ENCODE measurements around the gene SGSH. TPM values are rescaled to one million over a fixed set of nuclear protein-coding genes. Genes with fewer than 3 reads are reported as not detected.
A peak's percentile ranks its signal among the peaks of the same experiment; 100 is the strongest.

The SGSH gene
- total RNA-seq, 1 donor from 2014 or later, result 43.9 TPM

DNA sequence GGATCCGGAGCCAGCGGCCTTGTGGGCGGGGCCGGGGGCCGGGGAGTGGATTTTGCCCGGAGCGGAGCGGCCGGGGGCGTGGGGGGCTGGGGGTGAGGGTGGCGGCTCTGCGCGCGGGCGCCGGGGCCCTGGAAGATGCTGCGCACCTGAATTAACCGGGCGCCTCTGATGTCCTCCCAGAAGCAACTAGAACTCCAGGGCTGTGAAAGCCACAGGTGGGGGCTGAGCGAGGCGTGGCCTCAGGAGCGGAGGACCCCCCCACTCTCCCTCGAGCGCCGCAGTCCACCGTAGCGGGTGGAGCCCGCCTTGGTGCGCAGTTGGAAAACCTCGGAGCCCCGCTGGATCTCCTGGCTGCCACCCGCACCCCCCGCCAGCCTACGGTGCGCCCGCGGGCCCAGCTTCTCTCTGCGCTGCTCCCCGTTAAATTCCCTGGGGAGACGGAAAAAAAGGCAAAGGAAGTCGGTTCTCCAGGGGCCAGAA, 643 bp upstream of the SGSH start:
- Mint-ChIP-seq H3K4me3 (ENCODE audit: low read depth) (peak overlapping the region; percentile 84), H3K27me3 (no peaks in the 10 kb centered on the region), H3K27ac (no peak overlapping the region), H3K36me3 (ENCODE audit: insufficient read depth) (peaks cover 9% of the 10 kb centered on the region), H3K9me3 (ENCODE audit: low read depth) (no peaks in the 10 kb centered on the region), H3K4me1 (ENCODE audit: low read depth) (peaks cover 8% of the 10 kb centered on the region)
- DNase-seq (ENCODE audit: low spot score, unreplicated experiment), result no peak
- no peak for TF ChIP-seq CTCF (IDR thresholded peaks at IDR 0.05; ENCODE audit: unreplicated experiment)

DNA sequence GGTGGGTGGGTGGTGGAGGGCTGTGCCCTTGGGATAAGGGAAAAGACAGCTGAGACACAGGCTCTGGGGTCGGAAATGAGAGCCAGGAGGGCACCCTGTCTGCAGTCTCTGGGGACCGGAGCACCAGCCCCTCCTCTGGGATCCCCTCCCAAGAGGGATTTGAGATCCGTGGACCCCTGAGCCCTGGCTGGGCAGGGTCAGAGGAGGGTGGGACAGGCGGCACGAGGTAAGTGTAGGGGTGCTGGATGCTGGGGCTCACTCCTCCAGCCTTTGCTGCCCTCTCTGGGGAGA, 425 bp downstream of the SGSH start:
- peak overlapping the region; percentile 90 for H3K4me3 Mint-ChIP-seq (ENCODE audit: low read depth)
- H3K27me3 Mint-ChIP-seq, result no peaks in the 10 kb centered on the region
- DNase-seq (ENCODE audit: low spot score, unreplicated experiment), result no peak
- H3K4me1 Mint-ChIP-seq (ENCODE audit: low read depth), result peaks cover 8% of the 10 kb centered on the region
- H3K36me3 Mint-ChIP-seq (ENCODE audit: insufficient read depth), result peaks cover 9% of the 10 kb centered on the region
- peak overlapping the region; percentile 91 for H3K27ac Mint-ChIP-seq
- H3K9me3 Mint-ChIP-seq (ENCODE audit: low read depth), result no peaks in the 10 kb centered on the region
- no peak for TF ChIP-seq CTCF (IDR thresholded peaks at IDR 0.05; ENCODE audit: unreplicated experiment)

DNA sequence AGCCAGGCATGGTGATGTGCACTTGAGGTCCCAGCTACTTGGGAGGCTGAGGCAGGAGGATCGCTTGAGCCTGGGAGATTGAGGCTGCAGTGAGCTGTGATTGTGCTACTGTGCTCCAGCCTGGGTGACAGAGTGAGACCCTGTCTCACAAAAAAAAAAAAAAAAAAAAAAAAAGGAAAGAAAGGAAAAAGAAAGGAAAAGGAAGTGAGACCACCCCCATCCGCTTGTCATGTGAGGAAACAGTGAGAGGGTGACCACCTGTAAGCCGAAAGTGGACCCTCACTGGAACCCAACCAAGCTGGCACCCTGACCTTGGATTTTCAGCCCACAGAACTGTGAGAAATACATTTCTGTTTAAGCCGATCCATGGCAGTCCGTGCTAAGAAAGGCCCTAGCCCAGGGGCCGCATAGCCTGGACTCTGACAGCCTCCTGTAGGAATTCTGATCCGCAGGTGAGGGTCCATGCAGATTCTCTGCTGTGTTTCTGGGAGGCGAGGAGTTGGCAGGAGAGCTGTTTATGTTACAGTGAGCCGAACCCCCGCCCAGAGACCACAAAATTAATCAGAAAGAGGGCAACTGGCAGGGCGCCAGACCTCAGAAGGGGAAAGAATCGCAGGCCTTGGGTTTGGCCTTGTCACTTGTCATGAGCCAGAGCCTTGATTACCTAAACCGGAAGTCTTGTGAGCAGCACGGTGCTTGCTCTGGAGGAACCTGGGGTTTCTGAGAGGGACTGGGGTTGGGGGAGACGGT, 945 bp downstream of the SGSH start:
- Mint-ChIP-seq H3K9me3 (ENCODE audit: low read depth) (no peaks in the 10 kb centered on the region), H3K4me1 (ENCODE audit: low read depth) (peaks cover 8% of the 10 kb centered on the region), H3K27ac (peak overlapping the region; percentile 91), H3K4me3 (ENCODE audit: low read depth) (peak overlapping the region; percentile 90), H3K36me3 (ENCODE audit: insufficient read depth) (peaks cover 8% of the 10 kb centered on the region), H3K27me3 (no peaks in the 10 kb centered on the region)
- TF ChIP-seq CTCF (IDR thresholded peaks at IDR 0.05; ENCODE audit: unreplicated experiment), result no peak
- DNase-seq (ENCODE audit: low spot score, unreplicated experiment), result no peak

- Mint-ChIP-seq H3K27ac (no peak overlapping the region), H3K4me3 (ENCODE audit: low read depth) (peak overlapping the region; percentile 90), H3K4me1 (ENCODE audit: low read depth) (peaks cover 6% of the 10 kb centered on the region), H3K27me3 (no peaks in the 10 kb centered on the region), H3K9me3 (ENCODE audit: low read depth) (no peaks in the 10 kb centered on the region), H3K36me3 (ENCODE audit: insufficient read depth) (peaks cover 5% of the 10 kb centered on the region)
- no peak for TF ChIP-seq CTCF (IDR thresholded peaks at IDR 0.05; ENCODE audit: unreplicated experiment)
- no peak for DNase-seq (ENCODE audit: low spot score, unreplicated experiment)
These were observed 1.7 kb downstream of the SGSH start for GRCh38 chr17:80218391-80218790.

- H3K4me3 Mint-ChIP-seq (ENCODE audit: low read depth), result no peak overlapping the region
- no peaks in the 10 kb centered on the region for H3K27me3 Mint-ChIP-seq
- peaks cover 6% of the 10 kb centered on the region for H3K4me1 Mint-ChIP-seq (ENCODE audit: low read depth)
- no peak for TF ChIP-seq CTCF (IDR thresholded peaks at IDR 0.05; ENCODE audit: unreplicated experiment)
- peaks cover 5% of the 10 kb centered on the region for H3K36me3 Mint-ChIP-seq (ENCODE audit: insufficient read depth)
- no peaks in the 10 kb centered on the region for H3K9me3 Mint-ChIP-seq (ENCODE audit: low read depth)
- no peak for DNase-seq (ENCODE audit: low spot score, unreplicated experiment)
- no peak overlapping the region for H3K27ac Mint-ChIP-seq
These were observed 2.3 kb downstream of the SGSH start for GRCh38 chr17:80217703-80218362.

Data from progenitor cell of endocrine pancreas (in vitro differentiated cells).